GM18858 (cell line): ENCODE results near the gene CDCA4.
"Not testable (repeated sequence)": the region's sequence is repeated elsewhere in the genome, so short reads cannot be mapped to it uniquely, and the experiment has no call there.

Experiments used
- ATAC-seq: cut with Tn5 transposase; IDR thresholded peaks from one replicate; pipeline ENCODE4 v1.9.1; 2021; ENCODE audit not compliant: unreplicated experiment

The CDCA4 gene

GRCh38 chr14:105020815-105021655, at the start of gene CDCA4:
Gene CDCA4, minus strand, starts transcription at chr14:105021083. Its CDS starts 9,154 bp downstream, at chr14:105011929.
- ATAC-seq = peak; percentile 57

GRCh38 chr14:105069871-105070759, 49.2 kb upstream of the CDCA4 start:
- ATAC-seq = no peak

GRCh38 chr14:105069522-105069870, 48.6 kb upstream of the CDCA4 start:
- no peak for ATAC-seq

GRCh38 chr14:105068818-105069217, 47.9 kb upstream of the CDCA4 start:
- no peak for ATAC-seq

- no peak for ATAC-seq
Observed at GRCh38 chr14:105067969-105068301, 47.1 kb upstream of the CDCA4 start.

GRCh38 chr14:105067140-105067968, 46.5 kb upstream of the CDCA4 start:
- ATAC-seq = no peak

GRCh38 chr14:105066240-105067071, 45.6 kb upstream of the CDCA4 start:
- ATAC-seq = no peak

- peak; percentile 50 for ATAC-seq
Observed at GRCh38 chr14:105065280-105066228, 44.7 kb upstream of the CDCA4 start, which contains the start of gene GPR132. Gene GPR132, minus strand, starts transcription at chr14:105065430. Its CDS starts 10,010 bp downstream, at chr14:105055420.

GRCh38 chr14:105064721-105065143, 43.8 kb upstream of the CDCA4 start:
- ATAC-seq = no peak

GRCh38 chr14:105064001-105064400, 43.1 kb upstream of the CDCA4 start:
- no peak for ATAC-seq

GRCh38 chr14:105063506-105063905, 42.6 kb upstream of the CDCA4 start:
- ATAC-seq = not testable (repeated sequence)

- ATAC-seq = no peak
Observed at GRCh38 chr14:105063056-105063455, 42.2 kb upstream of the CDCA4 start.

- ATAC-seq = no peak
Observed at GRCh38 chr14:105062048-105062433, 41.2 kb upstream of the CDCA4 start.

- ATAC-seq = no peak
Observed at GRCh38 chr14:105061428-105062047, 40.7 kb upstream of the CDCA4 start.

GRCh38 chr14:105060751-105061427, 40.0 kb upstream of the CDCA4 start:
- no peak for ATAC-seq

- no peak for ATAC-seq
Observed at GRCh38 chr14:105059925-105060565, 39.2 kb upstream of the CDCA4 start.
